ENCODE results near the gene ATP6AP1. TPM values are rescaled to one million over a fixed set of nuclear protein-coding genes. Genes with fewer than 3 reads are reported as not detected.

ATP6AP1 gene
- total and polyA plus RNA-seq, 2 experiments from 2014 or later: 37.7 to 52.1 TPM

- TF ChIP-seq REST (IDR thresholded peaks at IDR 0.05; ENCODE audit: unreplicated experiment): no peak
- no peak for TF ChIP-seq JUNB (IDR thresholded peaks at IDR 0.05; ENCODE audit: unreplicated experiment)
- TF ChIP-seq EZH2 (IDR thresholded peaks at IDR 0.05; ENCODE audit: low read depth, unreplicated experiment): no peak
- TF ChIP-seq CREB1 (CRISPR knock-in tag; IDR thresholded peaks at IDR 0.05; ENCODE audit: low read depth): no peak
- TF ChIP-seq ETS1 (IDR thresholded peaks at IDR 0.05): no peak
Observed at GRCh38 chrX:154435171-154435733, 6.8 kb downstream of the ATP6AP1 start (continued).

- DNase-seq (ENCODE audit: low spot score) (peak; percentile 70), ATAC-seq (peak; percentile 74)
- no peaks in the 10 kb centered on the region for H3K9me2 ChIP-seq (ENCODE audit: insufficient read depth)
- H3F3A ChIP-seq (replicated peaks; ENCODE audit: low read depth): no peaks in the 10 kb centered on the region
- TF ChIP-seq JUNB (IDR thresholded peaks at IDR 0.05; ENCODE audit: unreplicated experiment): no peak
- TF ChIP-seq POLR2AphosphoS5 (IDR thresholded peaks at IDR 0.05; ENCODE audit: low read depth): peak; percentile 19; the same call in 1 of the 2 replicates
- no peak for TF ChIP-seq STAT1 (IDR thresholded peaks at IDR 0.05; ENCODE audit: unreplicated experiment)
- TF ChIP-seq EZH2 (IDR thresholded peaks at IDR 0.05; ENCODE audit: low read depth, unreplicated experiment): no peak
- no peak for TF ChIP-seq ZNF331 (CRISPR knock-in tag; IDR thresholded peaks at IDR 0.05; ENCODE audit: low read depth)
- no peak for TF ChIP-seq ZNF114 (CRISPR knock-in tag; IDR thresholded peaks at IDR 0.05)
- no peak for TF ChIP-seq EZH2phosphoT487 (IDR thresholded peaks at IDR 0.05; ENCODE audit: unreplicated experiment)
- TF ChIP-seq ZNF462 (CRISPR knock-in tag; IDR thresholded peaks at IDR 0.05): no peak
- no peak for TF ChIP-seq ETS1 (IDR thresholded peaks at IDR 0.05)
- Mint-ChIP-seq H3K4me3 (peak overlapping the region; percentile 81), H3K36me3 (ENCODE audit: low read depth) (peaks cover 29% of the 10 kb centered on the region), H3K27me3 (ENCODE audit: insufficient read depth, low read depth, poor library complexity) (peaks cover 2% of the 10 kb centered on the region), H3K9me3 (no peaks in the 10 kb centered on the region), H3K27ac (peak overlapping the region; percentile 74; the same call in 1 of the 2 replicates), H3K4me1 (peaks cover 16% of the 10 kb centered on the region)
- H4K20me1 ChIP-seq (replicated peaks; ENCODE audit: insufficient read depth): no peaks in the 10 kb centered on the region
- H3K27ac ChIP-seq (ENCODE audit: low read depth): no peak overlapping the region
- H3K4me3 ChIP-seq: peak overlapping the region; percentile 60
- H3K4me2 ChIP-seq: peak overlapping the region; percentile 77
- H3K27me3 ChIP-seq (ENCODE audit: insufficient read depth): no peaks in the 10 kb centered on the region
- no peaks in the 10 kb centered on the region for H3K36me3 ChIP-seq (ENCODE audit: insufficient read depth)
- no peaks in the 10 kb centered on the region for H3K4me1 ChIP-seq (ENCODE audit: insufficient read depth)
- H3K79me2 ChIP-seq (replicated peaks; ENCODE audit: insufficient read depth): peaks cover 13% of the 10 kb centered on the region
- no peak overlapping the region for H2AFZ ChIP-seq
Observed at GRCh38 chrX:154436374-154436982, 8.0 kb downstream of the ATP6AP1 start.
